ENCODE data around the gene SEMA5B. TPM values are rescaled to one million over a fixed set of nuclear protein-coding genes. Genes with fewer than 3 reads are reported as not detected.
A peak's percentile ranks its signal among the peaks of the same experiment; 100 is the strongest.

The SEMA5B gene
- total RNA-seq, 1 experiment from 2014 or later, result 9.4 TPM

DNA sequence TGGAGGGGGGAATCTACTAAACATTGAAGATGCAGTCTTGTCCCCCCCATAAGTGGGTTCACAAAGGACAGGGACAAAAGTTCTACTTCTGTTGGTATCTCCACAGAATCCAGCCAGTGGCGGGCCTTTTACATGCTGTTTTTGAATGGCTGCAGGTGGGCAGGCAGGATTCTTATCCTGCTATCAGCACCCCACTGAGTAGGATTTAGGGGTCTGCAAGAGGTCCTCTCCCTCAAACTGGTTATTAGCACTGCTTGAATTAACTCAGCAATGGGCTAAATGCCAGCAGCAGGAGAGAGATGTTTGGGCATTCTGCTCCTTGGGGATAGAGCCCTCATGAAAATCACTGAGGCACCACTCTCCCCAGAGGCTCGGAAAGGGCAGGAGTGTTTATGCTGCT is 40.3 kb downstream of the SEMA5B start:
- Histone ChIP-seq H3K56ac (ENCODE audit: insufficient read length, low read depth, low read length) (no peak overlapping the region), H3K79me1 (ENCODE audit: insufficient read depth, low read depth, low read length, poor library complexity, severe bottlenecking) (no peaks in the 10 kb centered on the region), H3K23ac (ENCODE audit: insufficient read length, low read depth, low read length) (no peak overlapping the region), H4K91ac (ENCODE audit: insufficient read length, low read depth, low read length) (no peak overlapping the region), H3K79me2 (ENCODE audit: insufficient read depth, low read length) (no peaks in the 10 kb centered on the region), H3K4ac (ENCODE audit: low read depth, low read length) (no peak overlapping the region), H2BK15ac (ENCODE audit: low read depth, low read length) (no peak overlapping the region), H4K5ac (ENCODE audit: insufficient read length, low read depth, low read length) (no peak overlapping the region), H3K27ac (ENCODE audit: insufficient read length, low read depth, low read length) (no peak overlapping the region), H2AK5ac (ENCODE audit: insufficient read length, low read length) (no peak overlapping the region), H3K4me2 (ENCODE audit: insufficient read depth, insufficient read length, low read length) (peak overlapping the region; percentile 60), H3K18ac (ENCODE audit: insufficient read length, low read depth, low read length) (peak overlapping the region; percentile 11), H4K8ac (replicated peaks; ENCODE audit: insufficient read length, low read depth, low read length) (no peak overlapping the region), H3K9me3 (ENCODE audit: control insufficient read depth, low read depth, low read length) (no peaks in the 10 kb centered on the region), H2AFZ (ENCODE audit: low read length) (no peak overlapping the region), H3K9ac (ENCODE audit: extremely low read depth, insufficient read length, low read length) (no peak overlapping the region), H4K20me1 (ENCODE audit: control insufficient read depth, insufficient read depth, insufficient read length) (no peaks in the 10 kb centered on the region), H2BK20ac (ENCODE audit: low read depth, low read length, poor library complexity, severe bottlenecking) (no peak overlapping the region), H3K4me1 (ENCODE audit: insufficient read depth, low read length) (peaks cover 25% of the 10 kb centered on the region), H2BK120ac (ENCODE audit: low read depth, low read length, poor library complexity, severe bottlenecking) (no peak overlapping the region), H3K23me2 (ENCODE audit: insufficient read length, low read depth, low read length, poor library complexity, severe bottlenecking) (no peaks in the 10 kb centered on the region), H3T11ph (ENCODE audit: low read length) (no peak overlapping the region), H2BK12ac (ENCODE audit: insufficient read length, low read depth, low read length) (no peak overlapping the region), H2BK5ac (ENCODE audit: insufficient read length, low read length) (no peak overlapping the region), H3K14ac (ENCODE audit: insufficient read depth, low read length) (no peak overlapping the region), H3K27me3 (ENCODE audit: insufficient read depth, low read length) (no peaks in the 10 kb centered on the region)
- peaks cover 65 to 72% of the 10 kb centered on the region in 2 experiments for H3K4me1 Mint-ChIP-seq
- no peaks in the 10 kb centered on the region; a peak in 2 of 5 replicates for H3K9me3 Mint-ChIP-seq
- H3K27me3 Mint-ChIP-seq (ENCODE audit: low read depth), result peaks cover 21% of the 10 kb centered on the region
- no peak for DNase-seq
- peak overlapping the region in 1 of 2 experiments; percentile 54; a peak in 4 of 5 replicates for H3K4me3 Mint-ChIP-seq
- WGBS (ENCODE audit: extremely low coverage, insufficient read length, low lambda C conversion rate), result no CpG with 5 or more reads among the region's 2 CpGs
- TF ChIP-seq, protein P1, sequence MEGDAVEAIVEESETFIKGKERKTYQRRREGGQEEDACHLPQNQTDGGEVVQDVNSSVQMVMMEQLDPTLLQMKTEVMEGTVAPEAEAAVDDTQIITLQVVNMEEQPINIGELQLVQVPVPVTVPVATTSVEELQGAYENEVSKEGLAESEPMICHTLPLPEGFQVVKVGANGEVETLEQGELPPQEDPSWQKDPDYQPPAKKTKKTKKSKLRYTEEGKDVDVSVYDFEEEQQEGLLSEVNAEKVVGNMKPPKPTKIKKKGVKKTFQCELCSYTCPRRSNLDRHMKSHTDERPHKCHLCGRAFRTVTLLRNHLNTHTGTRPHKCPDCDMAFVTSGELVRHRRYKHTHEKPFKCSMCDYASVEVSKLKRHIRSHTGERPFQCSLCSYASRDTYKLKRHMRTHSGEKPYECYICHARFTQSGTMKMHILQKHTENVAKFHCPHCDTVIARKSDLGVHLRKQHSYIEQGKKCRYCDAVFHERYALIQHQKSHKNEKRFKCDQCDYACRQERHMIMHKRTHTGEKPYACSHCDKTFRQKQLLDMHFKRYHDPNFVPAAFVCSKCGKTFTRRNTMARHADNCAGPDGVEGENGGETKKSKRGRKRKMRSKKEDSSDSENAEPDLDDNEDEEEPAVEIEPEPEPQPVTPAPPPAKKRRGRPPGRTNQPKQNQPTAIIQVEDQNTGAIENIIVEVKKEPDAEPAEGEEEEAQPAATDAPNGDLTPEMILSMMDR (conservative IDR thresholded peaks at IDR 0.05), result no peak
- no peaks in the 10 kb centered on the region for H3K36me3 Mint-ChIP-seq (ENCODE audit: insufficient read depth in 1 of 3, low read depth in 3 of 3)
- peak overlapping the region in 2 of 3 experiments; percentile 92 to 98; a peak in 5 of 7 replicates for H3K27ac Mint-ChIP-seq

All from H9 (cell line).